HG03520 (cell line): ENCODE data around the gene ITPKB.

Experiments
- ATAC-seq: cut with Tn5 transposase; IDR thresholded peaks from one replicate; pipeline ENCODE4 v1.9.1; 2021; ENCODE audit warnings: mild to moderate bottlenecking, moderate library complexity; ENCODE audit not compliant: unreplicated experiment

Gene ITPKB

GRCh38 chr1:226653311-226653921 lies 85.7 kb downstream of the ITPKB start:
- peak; percentile 72 for ATAC-seq

DNA sequence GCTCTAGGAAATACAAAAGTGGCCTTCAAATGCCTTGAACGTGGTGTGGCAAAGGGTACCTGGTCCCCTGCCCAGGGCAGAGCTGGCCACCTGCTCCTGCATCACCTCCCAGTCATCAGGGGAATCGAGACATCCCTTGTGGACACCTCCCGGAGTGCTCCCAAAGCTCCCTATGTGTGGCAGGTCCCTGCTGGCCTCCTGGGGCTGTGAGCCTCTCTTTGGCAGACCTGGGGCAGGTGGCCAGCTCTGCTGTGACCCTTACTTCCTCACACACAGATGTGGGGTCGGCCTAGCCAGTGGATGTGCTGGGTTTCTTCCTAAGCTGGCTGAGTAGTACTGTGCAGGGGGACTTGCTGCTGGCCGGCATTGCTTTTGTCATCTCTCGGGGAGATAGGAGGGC lies 86.5 kb downstream of the ITPKB start:
- no peak for ATAC-seq

GRCh38 chr1:226651732-226652105 lies 87.4 kb downstream of the ITPKB start:
- ATAC-seq: no peak

- no peak for ATAC-seq
Measured at GRCh38 chr1:226651041-226651731, 87.9 kb downstream of the ITPKB start.

DNA sequence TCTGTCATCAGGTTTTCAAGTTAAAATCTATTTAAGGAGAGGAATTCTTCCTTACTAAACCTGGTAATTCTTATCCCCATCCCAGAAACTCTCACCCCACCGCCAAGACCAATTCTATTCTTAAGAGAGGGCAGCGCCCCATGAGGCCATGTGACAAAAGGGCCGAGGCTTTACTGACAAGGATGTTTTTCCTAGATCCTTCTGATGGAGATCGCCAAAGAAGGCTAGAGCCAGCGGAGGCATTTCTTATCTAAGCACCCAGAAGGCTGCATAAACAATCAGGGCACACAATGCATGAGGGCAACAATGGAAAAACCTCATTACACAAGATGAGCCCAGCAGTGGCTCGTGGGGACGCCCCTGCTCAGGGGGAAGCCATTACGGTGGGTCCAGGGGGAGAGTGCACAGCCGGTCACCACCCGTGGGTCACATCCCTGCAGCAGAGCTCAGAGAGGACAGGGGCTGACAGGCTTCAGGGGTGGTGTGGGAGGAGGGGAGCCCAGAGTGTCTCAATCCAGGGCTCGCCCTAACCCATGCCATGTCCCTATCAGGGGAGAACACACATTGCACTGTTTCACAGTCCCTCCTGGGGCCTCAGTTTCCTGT lies 88.7 kb downstream of the ITPKB start:
- no peak for ATAC-seq

DNA sequence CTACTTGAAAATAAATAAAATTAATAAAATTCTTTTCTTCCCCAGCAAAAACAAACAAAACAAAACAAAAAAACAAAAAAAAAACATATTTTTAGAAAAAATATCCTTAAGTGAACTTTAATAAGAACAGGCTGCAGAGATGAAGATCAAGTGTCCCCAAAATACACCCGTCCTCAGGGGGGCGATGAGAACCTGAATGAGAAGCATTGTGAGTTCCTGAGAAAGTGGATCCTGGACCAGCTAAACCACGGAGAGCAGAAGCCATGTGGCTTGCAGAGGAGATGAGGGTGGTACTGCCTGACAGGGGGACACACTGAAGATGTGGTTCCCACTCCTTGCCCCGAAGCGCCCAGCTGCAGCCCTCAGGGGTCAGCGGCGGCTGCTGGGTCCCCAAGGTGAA lies 89.3 kb downstream of the ITPKB start:
- ATAC-seq: no peak

DNA sequence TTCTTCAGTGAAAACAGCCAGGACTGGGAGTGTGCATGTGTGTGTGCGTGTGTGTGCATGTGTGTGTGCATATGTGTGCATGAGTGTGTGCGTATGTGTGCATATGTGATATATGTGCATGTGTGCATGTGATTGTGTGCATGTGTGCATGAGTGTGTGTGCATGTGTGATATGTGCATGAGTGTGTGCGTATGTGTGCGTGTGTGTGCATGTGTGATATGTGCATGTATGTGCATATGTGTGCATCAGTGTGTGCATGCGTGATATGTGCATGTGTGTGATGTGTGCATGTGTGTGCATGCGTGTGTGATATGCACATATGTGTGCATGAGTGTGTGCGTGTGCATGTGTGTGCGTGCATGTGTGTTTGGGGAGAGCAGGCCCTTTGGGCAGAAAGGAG lies 89.8 kb downstream of the ITPKB start:
- no peak for ATAC-seq

DNA sequence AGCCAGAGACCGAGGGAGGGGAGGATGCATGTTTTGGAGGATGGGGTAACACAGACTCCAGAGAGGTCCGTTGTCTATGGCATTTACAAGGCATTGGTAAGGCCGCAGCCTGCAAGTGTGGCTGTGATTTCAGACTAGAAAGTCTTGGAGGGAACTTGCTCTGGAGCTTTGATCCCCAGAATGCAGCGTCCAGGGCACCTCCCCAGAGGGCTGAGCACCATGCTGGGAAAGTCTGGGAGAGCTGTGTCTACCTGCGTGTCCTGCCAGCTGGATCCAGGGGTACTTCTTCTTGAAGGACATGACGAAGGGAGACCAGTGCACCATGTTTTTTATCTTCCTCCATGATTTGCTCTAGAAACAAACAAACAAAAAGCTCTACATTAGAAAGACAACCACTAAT lies 90.7 kb downstream of the ITPKB start:
- ATAC-seq: no peak

DNA sequence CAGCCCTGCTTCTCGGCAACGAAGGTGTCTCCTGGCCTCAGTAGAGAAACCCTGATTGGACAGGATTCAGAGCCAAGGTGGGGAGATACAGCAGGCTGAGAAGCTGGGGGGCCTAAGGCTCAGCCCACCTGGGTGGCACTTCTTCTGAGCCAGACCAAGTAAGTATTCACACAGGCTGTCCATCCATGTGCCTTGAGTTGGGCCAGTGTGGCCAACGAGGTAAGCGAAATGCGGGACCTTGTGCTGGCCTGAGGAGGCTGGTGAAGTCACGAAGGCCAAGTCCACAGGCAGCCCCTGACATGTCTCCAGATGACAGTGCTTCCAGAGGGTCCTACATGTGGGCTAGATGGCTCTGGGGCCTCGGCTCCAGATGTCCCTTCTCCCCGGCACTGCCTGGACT lies 91.4 kb downstream of the ITPKB start:
- ATAC-seq: no peak

DNA sequence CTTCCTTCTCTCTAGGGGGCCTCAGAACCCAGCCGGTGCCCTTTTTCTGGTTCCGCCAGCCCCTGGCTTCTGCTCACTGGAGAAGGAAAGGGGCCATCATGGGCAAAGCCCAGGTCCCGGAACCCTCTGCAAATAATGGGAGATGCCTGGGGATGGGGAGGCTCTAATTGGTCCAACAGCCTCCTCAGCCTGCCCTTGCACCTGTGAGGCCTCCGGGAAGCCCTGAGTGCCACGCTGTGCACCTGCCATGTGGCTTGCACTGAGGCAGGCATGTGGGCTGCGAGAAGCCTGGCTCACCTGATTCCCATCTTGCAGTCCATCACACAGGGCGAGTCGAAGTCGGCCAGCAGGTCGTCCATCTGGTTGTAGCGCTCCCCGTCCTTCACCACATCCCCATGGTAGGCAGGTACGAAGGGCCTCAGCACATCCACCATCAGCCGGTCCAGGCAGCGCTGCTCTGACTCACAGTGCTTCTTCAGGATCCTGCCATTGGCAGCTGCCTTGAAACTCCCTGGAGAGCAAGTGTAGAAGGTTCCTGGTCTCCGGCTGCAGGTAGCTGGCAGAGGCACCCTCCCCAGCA lies 92.1 kb downstream of the ITPKB start:
- no peak for ATAC-seq

GRCh38 chr1:226646026-226646869 lies 92.8 kb downstream of the ITPKB start:
- ATAC-seq: no peak

GRCh38 chr1:226645279-226645976 lies 93.7 kb downstream of the ITPKB start:
- no peak for ATAC-seq

DNA sequence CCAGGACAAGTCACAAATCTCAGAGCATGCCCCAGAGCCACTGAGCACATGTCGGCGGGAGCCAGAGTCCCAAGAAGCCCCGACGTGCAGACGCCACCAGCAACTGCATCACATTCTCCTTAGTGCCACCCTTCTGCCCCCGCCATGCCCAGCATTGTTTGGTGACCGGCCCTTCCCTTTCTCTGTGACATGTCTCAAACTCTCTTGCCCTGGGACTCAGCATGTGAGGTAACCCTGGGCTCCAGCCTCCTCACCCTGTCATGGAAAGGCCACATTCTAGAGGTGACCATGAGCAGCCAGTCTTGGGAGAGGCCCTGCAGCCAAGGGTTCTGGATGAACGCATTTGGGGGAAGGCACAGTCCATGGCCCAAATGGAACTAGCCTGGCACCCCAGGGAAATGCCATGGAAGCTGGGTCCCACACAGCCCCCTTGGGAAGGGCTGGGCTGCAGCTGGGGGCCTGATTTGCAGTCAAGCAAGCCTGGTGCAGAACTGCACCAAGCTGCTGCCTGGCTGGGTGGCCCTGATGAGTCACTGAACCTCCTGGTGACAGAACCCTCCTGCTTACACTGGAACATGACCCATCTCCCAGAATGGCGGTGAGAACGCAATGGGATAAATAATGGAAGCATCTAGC lies 94.4 kb downstream of the ITPKB start:
- no peak for ATAC-seq

GRCh38 chr1:226643611-226644540 lies 95.2 kb downstream of the ITPKB start:
- peak; percentile 38 for ATAC-seq

- ATAC-seq: peak; percentile 60
Measured at GRCh38 chr1:226643177-226643576, 95.9 kb downstream of the ITPKB start.

- ATAC-seq: no peak
Measured at GRCh38 chr1:226642421-226642820, 96.7 kb downstream of the ITPKB start.

GRCh38 chr1:226641671-226642231 lies 97.3 kb downstream of the ITPKB start:
- no peak for ATAC-seq

DNA sequence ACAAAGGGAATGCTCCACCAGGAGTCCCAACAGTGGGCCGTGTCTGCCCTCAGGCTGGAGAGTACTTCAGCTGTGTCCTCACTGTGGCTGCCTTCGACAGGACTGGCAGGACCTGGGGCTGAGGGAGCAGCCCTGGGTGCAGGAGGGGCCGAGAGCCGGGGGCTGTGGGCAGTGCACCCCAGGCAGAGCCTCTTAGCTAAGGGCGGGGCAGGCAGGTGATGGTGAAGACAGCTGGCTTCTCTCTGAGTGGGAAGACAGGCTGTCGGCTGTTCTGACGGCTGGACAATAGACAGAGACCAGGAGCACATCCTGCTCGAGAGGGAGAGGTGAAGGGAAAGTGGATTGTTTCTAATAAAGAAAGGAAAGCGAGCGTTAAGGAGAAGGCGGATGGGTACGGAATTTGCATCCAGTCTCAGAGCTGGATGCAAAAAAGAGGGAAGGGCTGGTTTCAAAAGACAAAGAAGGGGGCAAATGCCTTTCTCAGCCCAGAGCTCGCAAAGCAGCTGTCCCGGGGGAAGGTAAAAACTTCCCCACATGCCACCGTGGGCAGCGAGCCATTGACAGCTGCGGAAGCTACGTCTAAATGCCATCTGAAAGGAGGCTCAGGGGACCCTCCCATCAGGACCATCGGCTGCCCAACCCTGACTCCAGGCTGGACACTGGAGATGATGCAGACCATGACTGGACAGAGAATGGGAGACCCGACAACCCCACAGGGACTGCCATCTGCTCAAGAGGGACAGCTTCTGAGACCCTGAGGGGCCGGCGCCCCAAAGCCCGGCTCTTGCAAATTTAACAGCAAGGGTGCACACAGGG lies 98.6 kb downstream of the ITPKB start:
- no peak for ATAC-seq
